Measurements from ENCODE around the gene FETUB.

DNA sequence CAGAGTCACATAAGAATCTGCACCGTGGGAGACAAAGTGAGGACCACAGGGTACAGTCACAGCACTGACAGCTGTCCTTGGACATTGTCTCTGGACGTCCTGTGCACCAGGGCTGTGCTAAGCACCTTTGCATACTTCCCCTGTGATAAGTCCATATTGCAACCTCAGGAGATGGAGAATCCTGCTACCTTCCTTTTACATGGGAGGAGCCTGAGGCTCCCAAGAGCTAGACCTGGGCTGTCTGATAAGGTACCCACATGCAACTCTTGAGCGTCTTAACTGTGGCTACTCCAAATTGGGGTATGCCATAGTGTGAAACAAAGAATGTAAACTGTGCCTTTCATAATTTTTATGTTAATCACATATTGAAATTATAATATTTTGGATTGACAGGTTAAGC lies 2.5 kb upstream of the FETUB start:
- TF ChIP-seq RAD21 (IDR thresholded peaks at IDR 0.05; ENCODE audit: low read length) (no peak), SMC3 (IDR thresholded peaks at IDR 0.05; ENCODE audit: low read depth, low read length) (no peak), POLR2A (IDR thresholded peaks at IDR 0.05; ENCODE audit: low read depth, low read length) (no peak), RCOR1 (IDR thresholded peaks at IDR 0.05; ENCODE audit: insufficient replicate concordance, low read length) (no peak), BHLHE40 (IDR thresholded peaks at IDR 0.05; ENCODE audit: low read depth, low read length) (no peak), CEBPB (IDR thresholded peaks at IDR 0.05; ENCODE audit: low read depth, low read length) (no peak), MXI1 (IDR thresholded peaks at IDR 0.05; ENCODE audit: borderline replicate concordance, low read depth, low read length) (no peak), CHD1 (IDR thresholded peaks at IDR 0.05; ENCODE audit: low read depth, low read length) (no peak), MAFK (IDR thresholded peaks at IDR 0.05; ENCODE audit: low read depth, low read length) (no peak), FOS (IDR thresholded peaks at IDR 0.05; ENCODE audit: low read depth, low read length) (no peak), ELK1 (IDR thresholded peaks at IDR 0.05; ENCODE audit: borderline replicate concordance, low read depth, low read length) (no peak)
- TF ChIP-seq, protein P1, sequence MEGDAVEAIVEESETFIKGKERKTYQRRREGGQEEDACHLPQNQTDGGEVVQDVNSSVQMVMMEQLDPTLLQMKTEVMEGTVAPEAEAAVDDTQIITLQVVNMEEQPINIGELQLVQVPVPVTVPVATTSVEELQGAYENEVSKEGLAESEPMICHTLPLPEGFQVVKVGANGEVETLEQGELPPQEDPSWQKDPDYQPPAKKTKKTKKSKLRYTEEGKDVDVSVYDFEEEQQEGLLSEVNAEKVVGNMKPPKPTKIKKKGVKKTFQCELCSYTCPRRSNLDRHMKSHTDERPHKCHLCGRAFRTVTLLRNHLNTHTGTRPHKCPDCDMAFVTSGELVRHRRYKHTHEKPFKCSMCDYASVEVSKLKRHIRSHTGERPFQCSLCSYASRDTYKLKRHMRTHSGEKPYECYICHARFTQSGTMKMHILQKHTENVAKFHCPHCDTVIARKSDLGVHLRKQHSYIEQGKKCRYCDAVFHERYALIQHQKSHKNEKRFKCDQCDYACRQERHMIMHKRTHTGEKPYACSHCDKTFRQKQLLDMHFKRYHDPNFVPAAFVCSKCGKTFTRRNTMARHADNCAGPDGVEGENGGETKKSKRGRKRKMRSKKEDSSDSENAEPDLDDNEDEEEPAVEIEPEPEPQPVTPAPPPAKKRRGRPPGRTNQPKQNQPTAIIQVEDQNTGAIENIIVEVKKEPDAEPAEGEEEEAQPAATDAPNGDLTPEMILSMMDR (conservative IDR thresholded peaks at IDR 0.05; ENCODE audit: low read depth, low read length) = no peak
- TF ChIP-seq, protein P2, sequence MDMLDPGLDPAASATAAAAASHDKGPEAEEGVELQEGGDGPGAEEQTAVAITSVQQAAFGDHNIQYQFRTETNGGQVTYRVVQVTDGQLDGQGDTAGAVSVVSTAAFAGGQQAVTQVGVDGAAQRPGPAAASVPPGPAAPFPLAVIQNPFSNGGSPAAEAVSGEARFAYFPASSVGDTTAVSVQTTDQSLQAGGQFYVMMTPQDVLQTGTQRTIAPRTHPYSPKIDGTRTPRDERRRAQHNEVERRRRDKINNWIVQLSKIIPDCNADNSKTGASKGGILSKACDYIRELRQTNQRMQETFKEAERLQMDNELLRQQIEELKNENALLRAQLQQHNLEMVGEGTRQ (IDR thresholded peaks at IDR 0.05; ENCODE audit: low read depth, low read length) = no peak

Data from IMR-90 (cell line).